Natural killer cell (primary cell): ENCODE measurements around the gene FUOM. TPM values are rescaled to one million over a fixed set of nuclear protein-coding genes. Genes with fewer than 3 reads are reported as not detected.

Experiments used
- ATAC-seq, 3 donors: fragments of 150-1000 bp in 2 of 3; fragments of 200-7000 bp in 1 of 3; cut with Tn5 transposase; 1 replicate in 1 of 3; 2 replicates in 2 of 3; pipeline ENCODE4 v1.10.0; 2021; ENCODE audit warnings: mild to moderate bottlenecking in 2 of 3, moderate library complexity in 2 of 3
- DNase-seq, 2 donors: peaks; one replicate each; pipeline versions ENCODE4 v3.0.0 to v3.0.0-alpha.2; 2013 to 2021; ENCODE audit warnings: mixed read lengths in 1 of 2
- H3K27ac ChIP-seq: one replicate; pipeline ENCODE4 v1.5.1; 2013; ENCODE audit warnings: mild to moderate bottlenecking, low read length
- H3K27me3 ChIP-seq: one replicate; pipeline ENCODE4 v1.6.1; 2013; ENCODE audit warnings: low read length; ENCODE audit not compliant: control insufficient read depth, insufficient read depth
- H3K36me3 ChIP-seq: one replicate; pipeline ENCODE4 v1.6.1; 2013; ENCODE audit warnings: low read length; ENCODE audit not compliant: control insufficient read depth, insufficient read depth
- H3K4me1 ChIP-seq: one replicate; pipeline ENCODE4 v1.6.1; 2013; ENCODE audit warnings: low read length; ENCODE audit not compliant: control insufficient read depth, insufficient read depth
- H3K4me3 ChIP-seq: one replicate; pipeline ENCODE4 v1.5.1; 2013; ENCODE audit warnings: low read length
- H3K9me3 ChIP-seq: one replicate; pipeline ENCODE4 v1.6.1; 2013; ENCODE audit warnings: low read length; ENCODE audit not compliant: control insufficient read depth, insufficient read depth
- H3K27ac Mint-ChIP-seq, 2 donors: one replicate each; pipeline ENCODE4 v1.8.0; 2022; ENCODE audit warnings: mild to moderate bottlenecking in 2 of 2, mixed read lengths in 2 of 2, moderate library complexity in 1 of 2
- H3K27me3 Mint-ChIP-seq, 2 donors: one replicate each; pipeline ENCODE4 v1.8.0; 2022; ENCODE audit warnings: low read depth in 2 of 2, mixed read lengths in 2 of 2
- H3K36me3 Mint-ChIP-seq: one replicate; pipeline ENCODE4 v1.8.0; 2022; ENCODE audit warnings: mixed read lengths
- H3K4me1 Mint-ChIP-seq, 2 donors: one replicate each; pipeline ENCODE4 v1.8.0; 2022; ENCODE audit warnings: mixed read lengths in 2 of 2
- H3K4me3 Mint-ChIP-seq: one replicate; pipeline ENCODE4 v1.8.0; 2022; ENCODE audit warnings: mild to moderate bottlenecking, moderate library complexity, mixed read lengths
- H3K9me3 Mint-ChIP-seq, 2 donors: one replicate each; pipeline ENCODE4 v1.8.0; 2022; ENCODE audit warnings: mixed read lengths in 2 of 2
- CTCF ChIP-seq: fragments of 200-600 bp; IDR thresholded peaks from one replicate; pipeline ENCODE4 v1.8.0; 2022; ENCODE audit warnings: antibody characterized with exemption
- WGBS: methylation state at CpG from one replicate; pipeline ENCODE4 v1.1.7; 2013; ENCODE audit warnings: missing lambda C conversion rate; ENCODE audit not compliant: insufficient coverage; 5-methylcytosine and 5-hydroxymethylcytosine counted together
- intact Hi-C: fragments of 100-400 bp; cut with micrococcal nuclease; formaldehyde crosslinking; loops from one replicate; pipeline ENCODE4 v1.14.2; 2022
- total RNA-seq, 4 donors: library from RNA; stranded (reverse); fragments of 120-200 nt in 1 of 4; gene quantifications; one replicate each; pipeline versions ENCODE4 v1.2.3 to v1.2.4, GENCODE V29; 2013 to 2022

Gene FUOM
- total RNA-seq, 3 donors from 2014 or later (not counting 1 experiment from before 2014, with no cell fraction given), result 7.6 to 9.5 (median 7.9) TPM

GRCh38 chr10:133359554-133359971 lies 1.7 kb upstream of the FUOM start:
- Mint-ChIP-seq H3K9me3 (no peaks in the 10 kb centered on the region), H3K27ac (no peak overlapping the region), H3K27me3 (no peaks in the 10 kb centered on the region), H3K36me3 (no peaks in the 10 kb centered on the region), H3K4me1 (no peaks in the 10 kb centered on the region), H3K4me3 (no peak overlapping the region)
- Histone ChIP-seq H3K27me3 (no peaks in the 10 kb centered on the region), H3K4me1 (peaks cover 10% of the 10 kb centered on the region), H3K9me3 (no peaks in the 10 kb centered on the region), H3K27ac (no peak overlapping the region), H3K4me3 (no peak overlapping the region), H3K36me3 (peaks cover 2% of the 10 kb centered on the region)
- ATAC-seq (no peak), DNase-seq (peak in 1 of 2 donors; percentile 69)
- 71% methylated on average over 6 of the region's 6 CpGs for WGBS
- no peak for TF ChIP-seq CTCF
- intact Hi-C loops, result no loop called here

- intact Hi-C loops, result loop anchor here (1.0 kb wide), 1 partner anchor 35 kb away; the partner anchor contains the start of gene MTG1
- peaks cover 10% of the 10 kb centered on the region for H3K4me1 ChIP-seq
These were observed 1.1 kb upstream of the FUOM start for GRCh38 chr10:133358925-133359310.

GRCh38 chr10:133358162-133358924 lies 524 bp upstream of the FUOM start:
- TF ChIP-seq CTCF, result no peak
- H3K36me3 Mint-ChIP-seq, result no peaks in the 10 kb centered on the region
- H3K4me3 Mint-ChIP-seq, result no peak overlapping the region
- no peaks in the 10 kb centered on the region for H3K27me3 ChIP-seq
- no peak overlapping the region for H3K27ac Mint-ChIP-seq
- H3K4me1 Mint-ChIP-seq, result no peaks in the 10 kb centered on the region
- no peaks in the 10 kb centered on the region for H3K9me3 ChIP-seq
- no peaks in the 10 kb centered on the region for H3K36me3 ChIP-seq
- ATAC-seq, result no peak
- WGBS, result 89% methylated on average over 41 of the region's 41 CpGs
- intact Hi-C loops, result loop anchor here (1.0 kb wide), 1 partner anchor 36 kb away; the partner anchor contains the start of gene MTG1
- H3K27ac ChIP-seq, result no peak overlapping the region
- H3K4me1 ChIP-seq, result peaks cover 10% of the 10 kb centered on the region
- no peak overlapping the region for H3K4me3 ChIP-seq
- no peaks in the 10 kb centered on the region for H3K9me3 Mint-ChIP-seq
- no peaks in the 10 kb centered on the region for H3K27me3 Mint-ChIP-seq
- DNase-seq, result peak in 1 of 2 donors; percentile 33

More at GRCh38 chr10:133358925-133359310, 1.1 kb upstream of the FUOM start:
- 90% methylated on average over 11 of the region's 11 CpGs for WGBS
- Histone ChIP-seq H3K27ac (no peak overlapping the region), H3K27me3 (no peaks in the 10 kb centered on the region), H3K4me3 (no peak overlapping the region), H3K9me3 (no peaks in the 10 kb centered on the region), H3K36me3 (no peaks in the 10 kb centered on the region)
- no peak for ATAC-seq
- H3K27ac Mint-ChIP-seq, result no peak overlapping the region
- H3K9me3 Mint-ChIP-seq, result no peaks in the 10 kb centered on the region
- no peaks in the 10 kb centered on the region for H3K36me3 Mint-ChIP-seq
- no peaks in the 10 kb centered on the region for H3K4me1 Mint-ChIP-seq
- H3K4me3 Mint-ChIP-seq, result no peak overlapping the region
- no peak for TF ChIP-seq CTCF
- H3K27me3 Mint-ChIP-seq, result no peaks in the 10 kb centered on the region
- DNase-seq, result no peak
